Measurements from ENCODE around the gene ZAP70. TPM values are rescaled to one million over a fixed set of nuclear protein-coding genes. Genes with fewer than 3 reads are reported as not detected.

The ZAP70 gene
- total RNA-seq, 3 donors from 2014 or later: 156 to 194 (median 186) TPM

DNA sequence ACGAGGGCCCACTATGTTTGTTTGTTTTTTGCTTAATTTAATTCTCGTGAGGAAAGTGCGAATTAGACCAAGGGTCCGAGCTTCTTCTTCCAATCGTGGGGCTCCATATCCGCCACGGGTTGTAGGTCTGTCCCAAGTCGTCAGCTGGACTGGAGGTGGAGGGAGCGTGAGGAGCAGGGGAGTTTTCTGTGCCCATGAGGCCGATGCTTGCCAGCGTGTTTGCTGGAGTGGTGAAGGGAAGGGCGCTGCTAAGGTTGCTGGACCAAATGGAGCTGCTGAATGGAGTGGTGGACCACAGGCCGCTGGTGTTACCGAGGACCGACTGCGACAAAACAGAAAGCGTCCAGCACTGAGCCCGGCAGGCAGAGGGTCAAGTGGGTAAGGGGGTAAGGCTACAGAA lies 43.7 kb downstream of the ZAP70 start:
- peaks cover 28% of the 10 kb centered on the region for H3K4me1 Mint-ChIP-seq (ENCODE audit: low read depth)
- no peaks in the 10 kb centered on the region for H3K9me3 Mint-ChIP-seq
- DNase-seq (no peak), ATAC-seq (no peak)
- H3K4me3 Mint-ChIP-seq: no peak overlapping the region
- no peaks in the 10 kb centered on the region for H3K27me3 Mint-ChIP-seq (ENCODE audit: low read depth)
- peaks cover 50% of the 10 kb centered on the region for H3K36me3 Mint-ChIP-seq (ENCODE audit: insufficient read depth)

DNA sequence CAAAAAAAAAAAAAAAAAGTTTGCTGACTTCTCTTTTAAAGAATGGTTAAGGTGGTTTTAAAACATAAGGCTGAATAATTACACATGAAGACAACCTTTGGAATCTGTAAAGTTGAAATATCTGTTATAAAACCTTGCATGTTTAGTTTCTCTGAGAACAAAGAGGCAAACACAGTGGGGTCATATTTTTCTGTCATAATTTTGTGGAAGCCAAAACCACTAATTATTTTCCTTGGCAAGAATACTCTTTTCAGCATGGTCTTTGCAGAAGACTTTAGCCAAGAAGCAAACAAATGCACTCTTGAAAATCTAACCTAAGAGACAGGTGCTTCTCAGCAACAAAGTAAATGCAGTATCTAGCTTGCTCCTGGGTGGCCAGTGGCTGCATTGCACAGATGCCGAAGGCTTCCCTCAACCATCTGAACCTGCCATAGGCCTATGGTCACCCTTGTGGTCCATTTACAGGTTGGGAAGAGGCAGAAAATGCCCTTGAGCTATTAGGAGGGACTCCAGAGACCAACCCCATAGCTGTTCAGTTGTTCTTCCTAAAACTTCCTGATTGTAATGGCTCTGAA lies 44.8 kb downstream of the ZAP70 start:
- H3K4me3 Mint-ChIP-seq: no peak overlapping the region
- H3K9me3 Mint-ChIP-seq: no peaks in the 10 kb centered on the region
- H3K4me1 Mint-ChIP-seq (ENCODE audit: low read depth): peaks cover 29% of the 10 kb centered on the region
- DNase-seq (no peak), ATAC-seq (no peak)
- H3K27me3 Mint-ChIP-seq (ENCODE audit: low read depth): no peaks in the 10 kb centered on the region
- peaks cover 55% of the 10 kb centered on the region for H3K36me3 Mint-ChIP-seq (ENCODE audit: insufficient read depth)

DNA sequence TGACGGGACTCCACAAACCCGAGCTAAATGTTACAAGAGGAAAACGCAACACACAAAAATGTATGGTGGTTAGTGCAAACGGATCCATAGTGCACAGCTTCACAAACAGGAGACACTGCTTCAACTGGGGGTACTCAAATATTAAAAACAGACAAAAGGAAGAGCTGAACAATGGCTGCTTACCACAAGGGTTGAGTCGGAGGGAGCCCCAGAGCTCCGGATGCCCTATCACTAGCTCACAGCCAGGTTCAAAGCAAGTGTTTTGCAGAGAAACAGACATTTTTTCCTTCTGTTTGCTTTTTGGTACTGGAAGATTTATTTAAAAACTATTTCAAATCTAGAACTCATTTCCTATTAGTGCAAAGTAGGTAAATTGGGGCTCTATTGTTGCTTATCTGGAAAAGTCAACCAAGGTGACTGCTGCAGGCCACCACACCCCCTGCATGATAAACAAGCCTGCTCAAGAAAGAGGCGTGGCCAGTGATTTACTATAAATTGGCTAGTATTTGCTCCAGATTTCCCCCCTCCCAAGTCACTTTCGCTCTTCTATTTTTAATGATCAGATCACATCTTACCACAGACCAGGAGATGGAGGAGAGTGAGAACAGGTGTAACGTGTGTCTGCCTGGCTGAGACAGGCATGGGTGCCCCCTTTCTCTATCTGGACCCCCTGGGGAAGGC lies 46.5 kb downstream of the ZAP70 start:
- ATAC-seq: no peak
- no peak for DNase-seq
- Mint-ChIP-seq H3K4me3 (no peak overlapping the region), H3K9me3 (no peaks in the 10 kb centered on the region), H3K36me3 (ENCODE audit: insufficient read depth) (peaks cover 61% of the 10 kb centered on the region), H3K4me1 (ENCODE audit: low read depth) (peaks cover 32% of the 10 kb centered on the region), H3K27me3 (ENCODE audit: low read depth) (no peaks in the 10 kb centered on the region)

DNA sequence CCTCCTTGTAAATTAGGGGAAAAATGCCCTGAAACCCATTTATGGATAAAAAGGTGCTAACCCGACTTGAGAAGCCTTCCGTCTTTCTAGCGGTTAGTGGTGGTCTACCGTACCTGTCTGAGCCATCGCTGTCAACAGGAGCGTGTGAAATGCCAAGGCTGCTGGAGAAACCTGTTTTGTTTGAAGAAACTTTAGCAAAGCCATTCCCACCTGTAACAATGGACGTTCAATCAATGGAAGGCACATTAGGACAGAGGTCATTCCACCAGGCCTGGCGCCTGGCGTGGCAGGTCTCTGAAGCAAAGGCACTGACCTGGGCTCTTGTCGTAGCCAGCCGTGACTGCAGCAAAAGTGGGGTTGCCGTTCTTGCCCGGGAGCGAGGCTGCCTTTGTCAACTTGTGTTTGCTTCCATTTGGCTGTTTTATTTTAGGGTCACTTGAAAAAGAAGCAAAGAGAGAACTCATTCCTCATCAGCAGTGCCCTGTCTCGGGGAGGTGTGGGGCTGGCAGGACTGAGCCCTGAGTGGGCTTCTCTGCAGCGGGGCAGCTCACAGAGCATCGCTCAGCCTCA lies 47.2 kb downstream of the ZAP70 start:
- H3K4me3 Mint-ChIP-seq: peak overlapping the region; percentile 26
- no peaks in the 10 kb centered on the region for H3K27me3 Mint-ChIP-seq (ENCODE audit: low read depth)
- ATAC-seq (no peak), DNase-seq (no peak)
- H3K36me3 Mint-ChIP-seq (ENCODE audit: insufficient read depth): peaks cover 65% of the 10 kb centered on the region
- H3K4me1 Mint-ChIP-seq (ENCODE audit: low read depth): peaks cover 32% of the 10 kb centered on the region
- no peaks in the 10 kb centered on the region for H3K9me3 Mint-ChIP-seq

DNA sequence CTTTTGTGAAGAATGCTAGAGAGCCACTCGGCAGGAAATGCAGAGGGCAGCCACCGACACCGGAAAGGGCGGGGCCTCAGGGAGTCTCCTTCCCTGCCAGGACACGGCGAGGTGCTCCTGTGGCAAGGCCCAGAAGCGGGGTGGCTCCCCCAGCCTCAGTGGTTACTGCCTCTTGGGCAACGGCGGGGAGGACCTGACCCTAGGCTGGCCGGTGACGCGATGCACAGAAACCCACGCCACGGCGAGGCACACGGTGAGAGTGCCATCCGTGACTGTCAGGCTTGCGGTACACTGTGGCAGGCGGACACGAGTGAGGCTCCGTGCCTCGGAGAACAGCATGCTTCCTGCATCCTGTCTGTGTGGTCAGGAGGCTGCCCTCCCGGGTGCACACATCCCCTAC lies 47.8 kb downstream of the ZAP70 start:
- Mint-ChIP-seq H3K4me1 (ENCODE audit: low read depth) (peaks cover 32% of the 10 kb centered on the region), H3K9me3 (no peaks in the 10 kb centered on the region), H3K36me3 (ENCODE audit: insufficient read depth) (peaks cover 66% of the 10 kb centered on the region), H3K4me3 (peak overlapping the region; percentile 26), H3K27me3 (ENCODE audit: low read depth) (no peaks in the 10 kb centered on the region)
- DNase-seq: peak; percentile 19
- ATAC-seq: peak; percentile 80 to 84

DNA sequence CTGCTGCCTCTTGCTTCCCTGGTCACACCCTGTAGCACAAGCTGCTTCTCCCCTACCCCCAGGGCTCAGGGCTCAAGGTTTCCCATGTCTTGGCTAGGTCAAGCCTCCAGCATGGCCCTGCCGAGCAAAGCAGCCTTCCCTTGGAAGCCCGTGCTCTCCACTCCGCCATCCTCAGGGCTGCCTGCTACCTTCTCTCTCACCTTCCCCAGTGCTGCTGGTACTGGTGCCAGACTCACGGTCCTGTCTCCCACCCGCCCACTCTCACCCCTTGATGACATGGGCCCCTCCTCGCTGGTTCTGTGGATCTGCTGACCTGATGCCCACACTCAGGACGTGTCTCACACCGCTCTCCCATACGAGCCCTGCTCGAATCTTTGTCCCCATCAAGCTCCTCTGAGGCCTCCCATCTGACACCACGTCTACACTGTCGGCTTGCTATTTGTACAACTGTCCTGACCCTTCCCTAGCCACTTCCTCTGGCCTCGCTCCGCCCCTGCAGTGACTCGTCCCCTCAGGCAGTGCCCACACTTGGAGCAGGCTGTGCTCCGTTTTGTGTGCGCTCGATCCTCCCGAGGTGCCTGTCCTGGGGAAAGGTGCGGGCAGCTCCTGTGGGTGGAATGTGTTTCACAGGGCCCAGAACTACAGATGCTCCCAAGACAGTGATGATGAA lies 49.9 kb downstream of the ZAP70 start:
- DNase-seq (no peak), ATAC-seq (no peak)
- H3K36me3 Mint-ChIP-seq (ENCODE audit: insufficient read depth): peaks cover 63% of the 10 kb centered on the region
- H3K4me1 Mint-ChIP-seq (ENCODE audit: low read depth): peaks cover 34% of the 10 kb centered on the region
- H3K4me3 Mint-ChIP-seq: no peak overlapping the region
- H3K9me3 Mint-ChIP-seq: no peaks in the 10 kb centered on the region
- no peaks in the 10 kb centered on the region for H3K27me3 Mint-ChIP-seq (ENCODE audit: low read depth)

DNA sequence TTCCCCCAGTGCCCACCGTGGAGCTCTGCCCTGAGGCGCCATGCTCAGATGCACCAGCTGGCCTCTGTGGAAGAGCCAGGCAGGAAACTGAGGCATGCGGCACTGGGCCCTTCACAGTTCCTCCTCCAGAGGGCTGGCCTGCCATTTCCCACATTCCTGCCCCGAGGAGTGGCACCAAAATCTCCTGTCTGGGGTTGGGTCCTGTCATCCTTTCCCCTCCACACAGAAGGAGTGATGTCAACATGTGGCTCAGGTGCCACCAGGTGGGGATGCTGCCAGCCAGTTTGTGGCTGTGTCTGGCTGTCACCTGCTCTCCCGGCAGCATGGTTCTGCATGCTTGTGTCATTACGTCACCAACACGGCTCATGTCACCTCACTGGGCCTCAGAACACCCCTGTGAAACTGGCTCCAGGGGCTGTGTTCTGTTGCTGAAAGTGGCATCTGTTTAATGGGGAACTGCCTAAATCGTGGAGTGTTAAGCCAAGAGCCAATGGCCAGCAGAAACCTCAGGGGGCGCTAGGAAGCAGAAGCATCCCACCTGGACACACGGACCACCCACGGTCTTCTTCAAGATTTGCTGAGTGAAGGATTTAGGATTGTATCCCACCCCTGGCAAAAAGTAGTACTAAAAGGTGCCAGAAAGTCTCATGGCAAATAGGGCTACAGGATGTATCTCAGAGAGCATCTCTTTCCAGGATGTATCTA lies 51.3 kb downstream of the ZAP70 start:
- Mint-ChIP-seq H3K36me3 (ENCODE audit: insufficient read depth) (peaks cover 50% of the 10 kb centered on the region), H3K4me3 (no peak overlapping the region), H3K4me1 (ENCODE audit: low read depth) (peaks cover 29% of the 10 kb centered on the region), H3K9me3 (no peaks in the 10 kb centered on the region), H3K27me3 (ENCODE audit: low read depth) (no peaks in the 10 kb centered on the region)
- no peak for DNase-seq
- no peak for ATAC-seq

DNA sequence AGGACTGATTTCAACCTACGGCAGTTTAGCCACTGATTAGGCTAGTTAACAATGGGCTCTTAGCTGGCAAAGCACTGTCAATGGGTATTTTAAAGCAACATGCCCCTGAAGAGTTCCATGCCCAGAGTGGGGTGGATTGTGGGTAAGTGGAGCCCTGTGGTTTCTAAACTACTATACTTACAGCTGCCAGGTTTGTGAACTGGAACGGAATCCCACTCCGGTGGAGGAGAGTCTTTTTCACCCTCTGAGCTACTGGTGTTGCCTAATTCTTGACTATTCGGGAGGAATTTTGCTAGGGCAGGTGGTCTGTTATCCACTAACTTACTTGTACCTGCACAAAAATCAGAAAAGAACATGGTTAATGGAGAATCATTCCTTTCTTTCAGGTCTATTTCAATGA lies 52.6 kb downstream of the ZAP70 start:
- DNase-seq (no peak), ATAC-seq (no peak)
- Mint-ChIP-seq H3K4me3 (no peak overlapping the region), H3K4me1 (ENCODE audit: low read depth) (peaks cover 17% of the 10 kb centered on the region), H3K9me3 (no peaks in the 10 kb centered on the region), H3K27me3 (ENCODE audit: low read depth) (no peaks in the 10 kb centered on the region), H3K36me3 (ENCODE audit: insufficient read depth) (peaks cover 43% of the 10 kb centered on the region)

DNA sequence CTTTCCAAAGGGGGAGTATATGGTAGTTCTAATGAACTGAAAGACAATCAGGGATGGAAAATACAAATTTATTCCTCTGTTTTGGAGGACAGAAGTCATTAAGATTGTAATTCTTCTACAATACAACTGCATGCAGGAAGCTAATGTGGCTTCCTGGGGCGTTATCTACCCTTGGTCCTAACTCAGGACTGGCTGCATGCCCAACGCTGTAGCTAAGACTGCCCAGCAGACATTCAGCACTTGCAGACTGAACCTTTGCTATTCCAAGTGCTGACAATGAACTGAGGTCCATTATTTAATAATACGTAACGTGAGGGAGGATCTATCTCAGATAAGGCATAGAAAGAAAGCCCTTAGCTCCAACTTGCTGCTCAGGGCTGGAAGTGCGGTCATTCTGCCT lies 53.2 kb downstream of the ZAP70 start:
- no peaks in the 10 kb centered on the region for H3K9me3 Mint-ChIP-seq
- no peak for DNase-seq
- peaks cover 12% of the 10 kb centered on the region for H3K4me1 Mint-ChIP-seq (ENCODE audit: low read depth)
- H3K4me3 Mint-ChIP-seq: no peak overlapping the region
- no peaks in the 10 kb centered on the region for H3K27me3 Mint-ChIP-seq (ENCODE audit: low read depth)
- peaks cover 42% of the 10 kb centered on the region for H3K36me3 Mint-ChIP-seq (ENCODE audit: insufficient read depth)
- ATAC-seq: no peak

DNA sequence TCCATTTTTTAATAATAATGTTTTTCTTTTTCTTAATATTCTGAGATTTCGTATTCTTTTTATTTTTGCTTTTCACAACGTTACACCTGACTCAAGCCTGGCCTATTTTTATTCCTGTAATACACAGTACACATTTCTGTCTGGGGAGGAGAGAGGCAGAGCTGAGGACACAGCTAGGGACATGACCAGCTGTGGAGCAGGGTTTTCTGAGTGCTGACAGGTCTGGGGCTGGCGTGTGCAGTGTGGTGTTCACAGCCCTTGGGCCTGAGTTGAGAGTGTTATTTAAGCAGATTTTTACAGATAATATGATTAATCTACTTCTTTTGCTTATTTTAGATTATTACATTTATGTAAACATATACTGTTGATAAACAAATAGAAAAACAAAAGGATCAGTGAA lies 55.9 kb downstream of the ZAP70 start:
- H3K4me3 Mint-ChIP-seq: no peak overlapping the region

DNA sequence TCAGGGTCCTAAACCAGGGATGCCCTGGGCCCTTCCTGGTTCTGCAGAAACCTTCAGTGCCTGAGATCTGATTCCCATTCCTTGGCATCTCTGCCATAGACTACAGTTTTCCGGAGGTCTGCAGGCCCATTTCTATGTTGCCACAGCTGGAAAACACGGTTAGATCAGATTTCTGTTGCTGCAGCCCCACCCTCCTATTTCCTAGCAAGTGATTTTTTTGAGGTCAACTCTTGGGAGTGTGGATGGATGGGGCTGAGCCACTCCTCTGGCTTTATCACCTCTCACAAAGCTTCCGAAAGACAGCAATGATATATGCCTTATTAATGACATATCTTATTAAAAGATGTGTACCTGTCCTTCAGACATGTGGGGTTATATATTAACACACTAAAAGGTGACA lies 56.3 kb downstream of the ZAP70 start:
- Mint-ChIP-seq H3K4me1 (ENCODE audit: low read depth) (peaks cover 6% of the 10 kb centered on the region), H3K4me3 (no peak overlapping the region), H3K27me3 (ENCODE audit: low read depth) (no peaks in the 10 kb centered on the region), H3K36me3 (ENCODE audit: insufficient read depth) (peaks cover 37% of the 10 kb centered on the region), H3K9me3 (no peaks in the 10 kb centered on the region)
- ATAC-seq (no peak), DNase-seq (no peak)

More for the DNA sequence above, 55.9 kb downstream of the ZAP70 start:
- Mint-ChIP-seq H3K9me3 (no peaks in the 10 kb centered on the region), H3K27me3 (ENCODE audit: low read depth) (no peaks in the 10 kb centered on the region), H3K36me3 (ENCODE audit: insufficient read depth) (peaks cover 33% of the 10 kb centered on the region), H3K4me1 (ENCODE audit: low read depth) (peaks cover 5% of the 10 kb centered on the region)
- ATAC-seq (no peak), DNase-seq (no peak)

DNA sequence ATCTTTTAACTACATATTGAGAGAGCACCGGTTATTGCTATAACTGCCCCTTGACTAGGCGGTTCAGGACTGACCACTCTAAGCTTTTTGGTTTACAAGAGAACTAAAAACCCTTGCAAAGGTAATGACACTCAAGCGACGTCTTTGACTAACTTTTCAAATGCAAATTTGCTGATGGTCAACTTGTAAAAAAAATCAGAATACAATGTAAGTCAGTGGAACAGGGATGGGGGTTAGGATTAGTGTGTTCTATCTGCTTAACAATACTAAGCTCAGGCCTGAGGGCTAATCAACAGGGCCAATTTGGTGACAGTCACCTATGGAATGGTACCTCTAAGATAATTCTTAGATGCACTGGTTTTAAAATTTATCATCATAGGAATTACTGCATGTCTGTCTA lies 57.1 kb downstream of the ZAP70 start:
- no peaks in the 10 kb centered on the region for H3K27me3 Mint-ChIP-seq (ENCODE audit: low read depth)
- ATAC-seq: no peak
- H3K9me3 Mint-ChIP-seq: no peaks in the 10 kb centered on the region
- H3K4me1 Mint-ChIP-seq (ENCODE audit: low read depth): peaks cover 6% of the 10 kb centered on the region
- H3K36me3 Mint-ChIP-seq (ENCODE audit: insufficient read depth): peaks cover 35% of the 10 kb centered on the region
- no peak for DNase-seq
- H3K4me3 Mint-ChIP-seq: no peak overlapping the region

DNA sequence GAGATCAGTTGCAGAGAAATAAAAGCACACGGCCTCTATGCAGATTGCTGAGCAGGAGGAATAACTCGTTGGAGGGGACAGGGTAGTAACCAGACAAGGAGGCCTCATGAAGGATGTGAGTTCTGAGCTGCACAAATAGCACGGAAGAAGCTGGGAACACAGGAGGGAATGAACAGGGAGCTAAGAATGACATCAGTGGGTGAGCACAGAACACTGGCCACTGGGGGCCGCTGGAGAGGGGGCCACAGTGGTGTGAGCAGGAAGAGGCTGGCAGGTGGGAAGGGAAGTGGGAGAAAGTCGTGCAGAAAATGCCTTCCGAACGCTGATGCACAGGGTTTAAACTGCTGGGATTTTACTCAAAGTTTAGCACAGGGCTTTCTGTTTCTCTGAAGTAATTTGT lies 61.0 kb downstream of the ZAP70 start:
- no peaks in the 10 kb centered on the region for H3K9me3 Mint-ChIP-seq
- ATAC-seq (no peak), DNase-seq (no peak)
- peaks cover 4% of the 10 kb centered on the region for H3K4me1 Mint-ChIP-seq (ENCODE audit: low read depth)
- H3K4me3 Mint-ChIP-seq: no peak overlapping the region
- peaks cover 32% of the 10 kb centered on the region for H3K36me3 Mint-ChIP-seq (ENCODE audit: insufficient read depth)
- no peaks in the 10 kb centered on the region for H3K27me3 Mint-ChIP-seq (ENCODE audit: low read depth)

DNA sequence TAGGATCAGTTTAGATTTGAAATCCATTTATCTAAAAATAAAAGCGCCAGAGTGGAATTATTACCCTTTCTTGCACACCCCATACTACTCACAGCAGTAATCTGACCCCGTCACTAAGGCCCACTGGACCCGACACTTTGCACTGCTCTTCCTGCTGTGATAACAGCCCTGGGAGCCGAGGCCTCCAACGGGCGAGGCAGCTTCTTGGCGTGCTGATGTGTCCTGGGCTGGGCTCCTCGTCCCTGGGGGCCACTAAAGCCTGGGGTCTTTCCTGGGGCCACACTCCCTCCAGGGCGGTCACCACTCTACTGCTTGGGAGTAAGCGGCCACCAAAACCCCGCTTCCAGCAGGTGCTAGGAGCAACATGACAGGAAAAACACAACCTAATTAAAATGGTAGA lies 61.7 kb downstream of the ZAP70 start:
- Mint-ChIP-seq H3K27me3 (ENCODE audit: low read depth) (no peaks in the 10 kb centered on the region), H3K4me3 (no peak overlapping the region), H3K36me3 (ENCODE audit: insufficient read depth) (peaks cover 32% of the 10 kb centered on the region), H3K9me3 (no peaks in the 10 kb centered on the region), H3K4me1 (ENCODE audit: low read depth) (peaks cover 4% of the 10 kb centered on the region)
- ATAC-seq (no peak), DNase-seq (no peak)

All from activated T-cell treated with anti-CD3 and anti-CD28 coated beads, Interleukin-2, amount 50 U/mL, for 4 hours (primary cell).